Measurements from ENCODE around the gene RIPOR1. TPM values are rescaled to one million over a fixed set of nuclear protein-coding genes. Genes with fewer than 3 reads are reported as not detected.
A peak's percentile ranks its signal among the peaks of the same experiment; 100 is the strongest.

Gene RIPOR1
- total RNA-seq, 1 donor from 2014 or later, result 74.9 TPM

DNA sequence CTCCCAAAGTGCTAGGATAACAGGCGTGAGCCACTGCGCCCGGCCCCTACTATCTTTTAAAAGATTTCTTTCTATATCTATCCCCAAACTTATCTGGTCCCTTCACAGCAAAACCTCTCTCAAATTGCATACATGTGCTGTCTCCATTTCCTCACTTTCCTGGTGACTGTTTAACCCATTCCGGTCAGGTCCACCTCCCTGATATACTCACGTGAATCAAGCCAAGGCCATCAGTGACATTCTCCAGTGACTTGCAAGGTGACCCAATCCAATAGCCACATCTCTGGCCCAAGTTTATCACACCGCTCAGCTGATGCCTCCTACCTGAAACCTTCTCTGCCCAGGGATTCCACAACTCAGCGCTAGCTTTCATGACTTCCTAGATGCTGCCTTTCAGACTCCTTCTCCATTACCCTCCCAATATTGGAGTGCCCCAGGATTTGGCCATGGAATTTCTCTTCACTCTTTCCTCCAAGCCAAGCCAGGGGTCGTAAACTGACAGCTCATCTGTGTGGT lies 32.3 kb downstream of the RIPOR1 start:
- DNase-seq, result no peak

DNA sequence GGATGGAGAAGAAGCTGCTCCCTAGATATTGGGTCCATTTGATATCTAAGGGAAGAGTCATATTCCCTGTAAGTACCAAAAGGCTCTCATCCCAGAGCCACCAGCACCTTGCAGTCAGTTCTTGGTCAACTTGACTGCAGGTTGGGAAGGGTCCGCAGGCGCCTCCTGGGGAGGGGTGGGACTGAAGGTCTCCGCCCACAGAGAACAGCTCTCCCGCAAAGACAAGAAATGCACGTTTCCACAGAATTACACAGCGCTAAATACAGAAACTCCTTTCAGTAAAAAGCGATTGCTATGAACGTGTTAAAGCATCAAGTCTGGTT lies 32.8 kb downstream of the RIPOR1 start:
- DNase-seq, result no peak

DNA sequence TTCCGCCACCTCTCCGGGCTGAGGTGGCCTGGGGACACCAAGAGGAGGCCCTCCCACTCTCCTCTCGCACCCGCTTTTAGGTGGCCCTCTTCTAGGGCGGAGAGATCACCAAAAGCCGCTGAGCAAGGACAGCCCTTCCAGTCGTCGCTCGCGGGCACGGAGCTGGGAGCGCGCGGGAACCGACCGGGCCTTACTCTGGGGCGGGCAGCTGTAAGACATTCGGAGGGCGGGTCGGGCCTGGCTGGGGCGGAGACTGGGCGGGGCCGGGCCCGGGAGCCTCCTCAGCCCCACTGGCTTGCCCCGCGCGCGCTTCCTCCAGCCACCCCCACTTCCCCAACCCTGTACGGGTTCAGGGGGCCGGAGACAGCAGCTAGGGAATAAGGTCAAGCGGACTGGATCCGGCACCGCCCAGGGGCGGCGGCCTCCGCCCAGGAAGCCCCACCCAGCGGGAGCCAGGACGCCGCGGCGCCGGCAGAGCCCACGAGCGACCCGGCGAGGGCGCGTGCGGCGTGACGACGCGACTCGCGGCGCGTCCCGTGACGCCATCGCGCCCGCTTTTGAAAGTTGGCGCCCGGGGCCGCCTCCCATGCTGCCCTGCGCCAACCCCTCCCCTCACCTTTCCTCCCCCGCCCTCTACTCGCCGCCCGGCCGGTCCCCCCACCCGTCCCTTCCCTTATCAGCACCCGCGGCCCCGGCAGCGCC lies 33.3 kb downstream of the RIPOR1 start:
- peak; percentile 98 for DNase-seq

DNA sequence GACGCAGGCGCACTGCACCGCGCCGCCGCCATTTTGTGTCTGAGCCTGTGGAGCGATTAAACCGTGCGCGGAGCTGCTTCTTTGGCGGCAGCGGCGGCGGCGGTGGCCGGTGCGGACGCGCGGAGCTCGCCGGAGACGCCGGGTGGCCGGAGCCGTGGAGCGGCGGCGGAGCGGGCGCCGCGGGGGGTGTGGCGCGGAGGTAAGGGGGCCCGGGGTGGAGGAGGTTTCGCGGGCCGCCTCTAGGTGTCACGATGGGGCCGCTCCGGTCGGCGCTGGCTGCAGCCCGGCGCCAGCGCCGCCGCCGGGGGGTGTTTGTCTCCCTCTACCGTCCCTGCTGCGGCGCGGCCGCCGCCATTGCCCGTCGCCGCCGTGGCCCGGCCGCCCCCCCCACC lies 33.9 kb downstream of the RIPOR1 start, which contains the start of gene CTCF:
CTCF (plus strand) TSS at position 1 of the 392 bp plus-strand sequence. CDS start 48,307 bp downstream, outside the sequence.
- DNase-seq, result peak; percentile 87

GRCh38 chr16:67562918-67563707 lies 34.5 kb downstream of the RIPOR1 start:
- DNase-seq, result peak; percentile 74

DNA sequence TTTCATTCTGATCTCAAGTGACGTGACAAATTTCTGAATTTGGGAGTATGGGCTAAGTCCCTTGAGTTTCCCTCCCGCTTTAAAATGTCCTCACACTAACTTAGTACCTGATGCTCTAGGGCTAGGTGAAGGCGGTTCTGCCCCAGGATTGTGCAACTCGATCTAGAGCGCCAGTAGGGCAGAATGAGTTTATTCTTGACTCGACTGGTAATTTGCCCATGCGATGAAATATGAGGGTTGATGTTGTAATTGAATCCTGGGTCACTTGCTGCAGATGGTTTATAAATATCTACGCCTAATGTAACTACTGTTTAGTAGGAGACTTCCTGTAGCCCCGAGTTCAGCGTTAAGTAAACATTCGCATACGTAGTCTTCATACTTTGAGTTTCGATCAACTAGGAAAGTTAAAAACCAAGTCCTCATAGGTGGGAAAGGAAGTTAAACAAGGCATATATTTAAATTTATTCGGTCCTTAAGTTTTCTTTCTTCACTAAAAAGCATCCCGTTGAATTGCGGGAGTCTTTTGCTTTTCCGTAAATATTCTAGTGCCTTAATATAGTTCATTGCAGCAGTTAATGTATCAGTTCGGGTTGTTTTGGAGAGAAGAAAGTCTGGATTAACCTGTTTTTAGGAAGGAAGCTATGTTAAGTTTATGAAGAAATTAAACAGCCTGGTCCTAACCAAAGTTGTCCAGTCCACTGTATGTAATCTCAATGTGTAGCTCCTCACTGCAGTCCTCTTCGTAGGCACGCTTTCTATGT lies 35.3 kb downstream of the RIPOR1 start:
- peak; percentile 44 for DNase-seq

DNA sequence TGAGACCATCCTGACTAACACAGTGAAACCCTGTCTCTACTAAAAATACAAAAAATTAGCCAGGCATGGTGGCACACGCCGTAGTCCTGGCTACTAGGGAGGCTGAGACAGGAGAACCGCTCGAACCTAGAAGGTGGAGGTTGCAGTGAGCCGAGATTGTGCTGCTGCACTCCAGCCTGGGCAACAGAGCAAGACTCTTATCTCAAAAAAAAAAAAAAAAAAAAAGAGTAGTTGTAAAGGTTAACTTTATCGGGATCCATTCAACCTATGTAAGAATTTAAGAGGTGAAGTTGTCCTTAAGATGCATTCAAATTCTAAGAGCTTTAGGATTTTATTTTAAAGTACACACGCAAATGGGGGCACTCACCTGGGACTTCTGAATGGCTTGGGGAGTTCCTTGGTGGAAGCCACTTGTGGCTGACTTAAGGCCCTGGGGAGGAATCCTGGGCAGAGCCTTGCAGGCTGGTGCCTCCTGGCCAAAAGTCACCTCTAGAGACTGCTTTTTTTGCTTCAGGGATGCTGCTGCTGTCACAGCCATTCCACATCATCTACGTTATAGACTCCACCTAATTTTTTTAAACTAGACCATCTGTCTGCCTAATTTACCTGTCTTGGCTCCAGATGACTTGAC lies 37.0 kb downstream of the RIPOR1 start:
- no peak for DNase-seq

GRCh38 chr16:67571464-67571863 lies 42.8 kb downstream of the RIPOR1 start:
- no peak for DNase-seq

DNA sequence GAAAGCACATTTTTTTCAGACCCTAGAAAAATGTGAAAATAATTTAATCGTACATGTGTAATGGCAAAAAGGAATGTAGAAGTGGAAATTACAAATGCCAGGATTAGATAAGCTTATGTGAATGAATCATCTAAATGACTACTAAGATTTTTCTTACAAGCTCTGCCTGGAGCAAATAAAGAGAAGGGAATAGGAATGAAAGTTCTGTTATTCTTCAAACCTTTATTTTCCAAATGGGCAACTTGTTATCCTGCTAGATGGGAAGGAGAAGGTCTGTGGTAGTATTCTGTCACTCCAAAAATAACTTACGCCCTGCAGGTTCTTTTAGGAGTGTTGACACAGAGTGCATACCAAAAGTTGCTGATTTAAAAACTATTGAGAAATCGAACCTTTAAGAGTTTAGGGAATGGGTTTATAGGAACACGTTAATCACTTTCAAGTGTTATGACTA lies 43.4 kb downstream of the RIPOR1 start:
- no peak for DNase-seq

DNA sequence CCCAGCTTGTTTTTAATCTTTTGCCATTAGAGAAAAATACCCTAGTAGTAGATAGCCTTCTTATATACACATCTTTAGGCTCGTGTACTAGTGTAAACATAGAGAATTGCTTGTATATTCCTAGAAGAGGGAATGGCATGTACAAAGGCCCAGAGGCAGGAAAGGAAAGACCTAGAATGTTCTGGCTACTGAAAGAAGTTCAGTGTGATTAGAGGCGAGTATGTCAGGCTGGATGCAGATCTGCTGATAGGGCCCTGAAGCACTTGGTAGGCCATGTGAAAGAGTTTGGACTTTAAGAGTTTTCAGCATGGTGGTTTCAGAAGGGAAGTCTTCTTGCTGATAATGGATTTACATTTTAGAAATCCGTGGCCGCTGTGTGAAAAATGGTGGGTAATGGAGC lies 51.1 kb downstream of the RIPOR1 start:
- no peak for DNase-seq

- DNase-seq, result no peak
These were observed 51.6 kb downstream of the RIPOR1 start for GRCh38 chr16:67580202-67580601.

- no peak for DNase-seq
These were observed 64.7 kb downstream of the RIPOR1 start for GRCh38 chr16:67593288-67593687.

GRCh38 chr16:67593701-67594100 lies 65.1 kb downstream of the RIPOR1 start:
- DNase-seq, result no peak

DNA sequence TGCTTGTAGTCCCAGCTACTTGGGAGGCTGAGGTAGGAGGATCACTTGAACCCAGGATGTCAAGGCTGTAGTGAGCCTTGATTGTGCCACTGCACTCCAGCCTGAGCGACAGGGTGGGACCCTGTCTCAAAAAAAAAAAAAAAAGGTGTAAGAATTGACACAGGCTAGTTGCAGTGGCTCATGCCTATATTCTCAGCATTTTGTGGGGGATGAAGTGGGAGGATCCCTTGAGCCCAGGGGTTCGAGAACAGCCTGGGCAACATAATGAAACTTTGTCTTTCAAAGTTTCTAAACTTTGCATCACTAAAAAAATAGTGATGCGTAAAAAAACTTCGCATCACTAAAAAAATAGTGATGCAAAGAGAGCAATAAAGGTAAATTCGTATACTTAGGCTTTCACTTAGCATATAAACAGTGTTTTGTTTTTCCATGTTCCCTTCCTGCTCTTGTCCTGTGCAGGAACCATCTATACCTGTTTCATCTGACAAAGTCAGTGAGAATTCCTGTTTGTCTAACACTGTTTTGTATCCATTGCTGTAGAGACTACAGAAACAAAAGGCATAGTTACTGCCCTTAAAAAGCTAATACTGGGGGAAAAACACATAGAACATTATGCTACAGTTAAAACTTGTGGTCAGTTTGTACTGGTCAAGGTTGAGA lies 65.8 kb downstream of the RIPOR1 start:
- DNase-seq, result peak; percentile 10

DNA sequence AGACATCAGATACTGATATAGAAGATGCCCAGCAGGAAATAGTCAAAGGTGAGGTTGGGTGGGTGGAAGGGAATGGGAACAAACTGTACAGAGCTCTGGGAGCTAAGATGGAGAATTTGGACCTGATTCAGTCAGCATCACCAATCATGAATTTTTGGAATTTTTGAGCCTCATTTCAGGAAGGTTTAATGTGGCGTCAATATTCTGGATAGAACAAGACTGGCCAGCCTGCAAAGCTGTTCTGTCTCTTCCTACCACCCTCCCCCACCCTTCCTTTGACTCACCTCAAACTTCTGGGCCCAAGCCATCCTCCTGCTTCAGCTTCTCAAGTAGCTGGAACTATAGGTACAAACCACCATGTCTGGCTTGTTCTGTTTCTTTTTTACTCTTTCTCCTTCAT lies 66.3 kb downstream of the RIPOR1 start:
- peak; percentile 53 for DNase-seq

Other genes with a start within 250 kb of the RIPOR1 start
- gene PLEKHG4, start 249.3 kb upstream of the RIPOR1 start, total RNA-seq, result 10.0 and 16.5 TPM in 2 replicates
- gene KCTD19, start 202.1 kb upstream of the RIPOR1 start, total RNA-seq, result under 0.01 TPM in 1 of 2 replicates, not detected in the other
- gene LRRC36, start 202.0 kb upstream of the RIPOR1 start, total RNA-seq, result not detected in 2 replicates
- gene TPPP3, start 135.3 kb upstream of the RIPOR1 start, total RNA-seq, result 0.19 TPM in 1 of 2 replicates, not detected in the other
- gene ZDHHC1, start 112.4 kb upstream of the RIPOR1 start, total RNA-seq, result 3.7 and 6.3 TPM in 2 replicates
- gene HSD11B2, start 97.7 kb upstream of the RIPOR1 start, total RNA-seq, result 0.23 TPM in 1 of 2 replicates, not detected in the other
- 134 and 155 TPM in 2 replicates for gene ATP6V0D1, start 47.7 kb upstream of the RIPOR1 start, total RNA-seq
- gene AGRP, start 45.3 kb upstream of the RIPOR1 start, total RNA-seq, result not detected in 2 replicates
- 30.3 and 36.3 TPM in 2 replicates for gene CTCF, start 33.7 kb downstream of the RIPOR1 start, total RNA-seq
- gene CARMIL2, start 116.3 kb downstream of the RIPOR1 start, total RNA-seq, result 0.56 and 0.85 TPM in 2 replicates
- 14.5 and 17.8 TPM in 2 replicates for gene ACD, start 131.4 kb downstream of the RIPOR1 start, total RNA-seq
- 6.3 and 7.0 TPM in 2 replicates for gene PARD6A, start 132.1 kb downstream of the RIPOR1 start, total RNA-seq
- 18.1 and 20.1 TPM in 2 replicates for gene ENKD1, start 137.9 kb downstream of the RIPOR1 start, total RNA-seq
- 3.7 and 3.9 TPM in 2 replicates for gene C16orf86, start 138.0 kb downstream of the RIPOR1 start, total RNA-seq
- gene GFOD2, start 190.5 kb downstream of the RIPOR1 start, total RNA-seq, result 69.8 and 88.1 TPM in 2 replicates

Measured in dermis blood vessel endothelial cell (primary cell).